GM21528 (cell line): ENCODE measurements around the gene KLC3.

ENCODE experiments used
- ATAC-seq: cut with Tn5 transposase; IDR thresholded peaks from one replicate; pipeline ENCODE4 v1.9.1; 2021; ENCODE audit warnings: mild to moderate bottlenecking, moderate library complexity; ENCODE audit not compliant: unreplicated experiment, low FRiP score

The KLC3 gene

GRCh38 chr19:45368127-45368526, 27.6 kb downstream of the KLC3 start:
- no peak for ATAC-seq

GRCh38 chr19:45368737-45369340, 28.3 kb downstream of the KLC3 start:
- no peak for ATAC-seq

GRCh38 chr19:45370410-45371204, 30.1 kb downstream of the KLC3 start, which contains the start of gene ERCC2:
Gene ERCC2, minus strand, starts transcription at chr19:45370573. Its CDS starts 33 bp downstream, at chr19:45370540.
- ATAC-seq: peak; percentile 92

- no peak for ATAC-seq
Observed at GRCh38 chr19:45376045-45376724, 35.6 kb downstream of the KLC3 start.

GRCh38 chr19:45380107-45380506, 39.6 kb downstream of the KLC3 start:
- no peak for ATAC-seq

GRCh38 chr19:45382426-45382825, 41.9 kb downstream of the KLC3 start:
- ATAC-seq: no peak

- ATAC-seq: no peak
Observed at GRCh38 chr19:45385392-45386221, 45.1 kb downstream of the KLC3 start.

- ATAC-seq: no peak
Observed at GRCh38 chr19:45391346-45391745, 50.8 kb downstream of the KLC3 start.

- no peak for ATAC-seq
Observed at GRCh38 chr19:45391871-45392665, 51.5 kb downstream of the KLC3 start.

GRCh38 chr19:45395821-45396617, 55.5 kb downstream of the KLC3 start:
- no peak for ATAC-seq

GRCh38 chr19:45400192-45400591, 59.6 kb downstream of the KLC3 start:
- no peak for ATAC-seq
